GM20431 (cell line): Measurements from ENCODE around the gene APBA2.

Source experiments
- in situ Hi-C: fragments of 300-500 bp; cut with MseI, MboI; formaldehyde crosslinking; loops from one replicate; pipeline ENCODE4 v1.15.0; 2020; ENCODE audit warnings: low sequenced_read_pairs; ENCODE audit not compliant: unreplicated experiment

The APBA2 gene

GRCh38 chr15:28892789-28893610 is 7.2 kb downstream of the APBA2 start:
- in situ Hi-C loops, result no loop called here

GRCh38 chr15:28894631-28895030 is 8.9 kb downstream of the APBA2 start:
- in situ Hi-C loops, result no loop called here

- in situ Hi-C loops, result no loop called here
Observed at GRCh38 chr15:28895146-28895545, 9.4 kb downstream of the APBA2 start.

GRCh38 chr15:28895566-28895965 is 9.8 kb downstream of the APBA2 start:
- in situ Hi-C loops, result no loop called here

GRCh38 chr15:28896951-28897350 is 11.2 kb downstream of the APBA2 start:
- in situ Hi-C loops, result no loop called here

GRCh38 chr15:28897861-28898585 is 12.2 kb downstream of the APBA2 start:
- in situ Hi-C loops, result no loop called here

- in situ Hi-C loops, result no loop called here
Observed at GRCh38 chr15:28899061-28899738, 13.4 kb downstream of the APBA2 start.

- in situ Hi-C loops, result no loop called here
Observed at GRCh38 chr15:28900041-28900891, 14.5 kb downstream of the APBA2 start.

- in situ Hi-C loops, result no loop called here
Observed at GRCh38 chr15:28900892-28901586, 15.3 kb downstream of the APBA2 start.

- in situ Hi-C loops, result no loop called here
Observed at GRCh38 chr15:28901587-28901980, 15.8 kb downstream of the APBA2 start.

- in situ Hi-C loops, result no loop called here
Observed at GRCh38 chr15:28901987-28902745, 16.4 kb downstream of the APBA2 start.

- in situ Hi-C loops, result no loop called here
Observed at GRCh38 chr15:28902856-28903255, 17.1 kb downstream of the APBA2 start.

- in situ Hi-C loops, result no loop called here
Observed at GRCh38 chr15:28903555-28903954, 17.8 kb downstream of the APBA2 start.

- in situ Hi-C loops, result no loop called here
Observed at GRCh38 chr15:28904003-28904402, 18.2 kb downstream of the APBA2 start.

- in situ Hi-C loops, result no loop called here
Observed at GRCh38 chr15:28904541-28905315, 19.0 kb downstream of the APBA2 start.

- in situ Hi-C loops, result no loop called here
Observed at GRCh38 chr15:28907338-28907960, 21.7 kb downstream of the APBA2 start.

GRCh38 chr15:28909958-28910500 is 24.3 kb downstream of the APBA2 start:
- in situ Hi-C loops, result no loop called here
